H9 (cell line): ENCODE results near the gene LAMB1. TPM values are rescaled to one million over a fixed set of nuclear protein-coding genes. Genes with fewer than 3 reads are reported as not detected.

Experiments used
- DNase-seq: peaks from one replicate; pipeline ENCODE4 v3.0.0-alpha.2; 2017
- H2AFZ ChIP-seq: one replicate; pipeline ENCODE4 v1.6.1; 2013; ENCODE audit warnings: mild to moderate bottlenecking, low read length, control low read depth, moderate library complexity
- H2AK5ac ChIP-seq: 2 replicates; pipeline ENCODE4 v1.6.1; 2013; ENCODE audit warnings: low read length, control low read depth, mixed read lengths; ENCODE audit not compliant: insufficient read length
- H2BK120ac ChIP-seq: one replicate; pipeline ENCODE4 v1.6.1; 2013; ENCODE audit warnings: low read depth, mild to moderate bottlenecking, low read length, control low read depth, inconsistent platforms; ENCODE audit not compliant: poor library complexity, severe bottlenecking
- H2BK12ac ChIP-seq: 2 replicates; pipeline ENCODE4 v1.6.1; 2013; ENCODE audit warnings: low read length, control low read depth, mixed read lengths, low read depth; ENCODE audit not compliant: insufficient read length
- H2BK15ac ChIP-seq: 2 replicates; pipeline ENCODE4 v1.6.1; 2013; ENCODE audit warnings: low read depth, low read length, control low read depth
- H2BK20ac ChIP-seq: one replicate; pipeline ENCODE4 v1.6.1; 2013; ENCODE audit warnings: low read depth, mild to moderate bottlenecking, low read length, control low read depth, inconsistent platforms; ENCODE audit not compliant: poor library complexity, severe bottlenecking
- H2BK5ac ChIP-seq: 2 replicates; pipeline ENCODE4 v1.6.1; 2013; ENCODE audit warnings: low read length, control low read depth, mixed read lengths; ENCODE audit not compliant: insufficient read length
- H3K14ac ChIP-seq: 2 replicates; pipeline ENCODE4 v1.6.1; 2013; ENCODE audit warnings: low read length, control low read depth; ENCODE audit not compliant: insufficient read depth
- H3K18ac ChIP-seq: 2 replicates; pipeline ENCODE4 v1.6.1; 2013; ENCODE audit warnings: low read depth, mild to moderate bottlenecking, mixed read lengths, low read length, control low read depth; ENCODE audit not compliant: insufficient read length
- H3K23ac ChIP-seq: 2 replicates; pipeline ENCODE4 v1.6.1; 2013; ENCODE audit warnings: low read length, control low read depth, mixed read lengths, low read depth; ENCODE audit not compliant: insufficient read length
- H3K23me2 ChIP-seq: 2 replicates; pipeline ENCODE4 v1.6.1; 2013; ENCODE audit warnings: low read depth, mild to moderate bottlenecking, mixed read lengths, low read length, control low read depth; ENCODE audit not compliant: insufficient read length, poor library complexity, severe bottlenecking
- H3K27ac ChIP-seq: 2 replicates; pipeline ENCODE4 v1.5.1; 2013; ENCODE audit warnings: low read length, control low read depth, mixed read lengths, low read depth; ENCODE audit not compliant: insufficient read length
- H3K27me3 ChIP-seq: 2 replicates; pipeline ENCODE4 v1.6.1; 2013; ENCODE audit warnings: low read length, control low read depth, inconsistent platforms; ENCODE audit not compliant: insufficient read depth
- H3K4ac ChIP-seq: 2 replicates; pipeline ENCODE4 v1.6.1; 2013; ENCODE audit warnings: low read depth, mild to moderate bottlenecking, control low read depth, inconsistent platforms, low read length, moderate library complexity
- H3K4me1 ChIP-seq: 2 replicates; pipeline ENCODE4 v1.6.1; 2013; ENCODE audit warnings: low read length, control low read depth, inconsistent platforms; ENCODE audit not compliant: insufficient read depth
- H3K4me2 ChIP-seq: 2 replicates; pipeline ENCODE4 v1.6.1; 2013; ENCODE audit warnings: low read length, control low read depth, mixed read lengths; ENCODE audit not compliant: insufficient read length, insufficient read depth
- H3K56ac ChIP-seq: 2 replicates; pipeline ENCODE4 v1.6.1; 2013; ENCODE audit warnings: low read depth, mild to moderate bottlenecking, mixed read lengths, low read length, control low read depth; ENCODE audit not compliant: insufficient read length
- H3K79me1 ChIP-seq: 2 replicates; pipeline ENCODE4 v1.6.1; 2013; ENCODE audit warnings: low read depth, mild to moderate bottlenecking, moderate library complexity, low read length, control low read depth, inconsistent platforms; ENCODE audit not compliant: insufficient read depth, poor library complexity, severe bottlenecking
- H3K79me2 ChIP-seq: 2 replicates; pipeline ENCODE4 v1.6.1; 2013; ENCODE audit warnings: low read length, control low read depth, inconsistent platforms; ENCODE audit not compliant: insufficient read depth
- H3K9ac ChIP-seq: 2 replicates; pipeline ENCODE4 v1.6.1; 2013; ENCODE audit warnings: low read length, control low read depth, mixed read lengths; ENCODE audit not compliant: insufficient read length; ENCODE audit errors: extremely low read depth
- H3K9me3 ChIP-seq: one replicate; pipeline ENCODE4 v1.6.1; 2013; ENCODE audit warnings: low read depth, low read length, inconsistent platforms; ENCODE audit not compliant: control insufficient read depth
- H3T11ph ChIP-seq: one replicate; pipeline ENCODE4 v1.6.1; 2013; ENCODE audit warnings: mild to moderate bottlenecking, low read length, control low read depth, inconsistent platforms
- H4K20me1 ChIP-seq: one replicate; pipeline ENCODE4 v1.6.1; 2013; ENCODE audit not compliant: control insufficient read depth, insufficient read length, insufficient read depth
- H4K5ac ChIP-seq: 2 replicates; pipeline ENCODE4 v1.6.1; 2013; ENCODE audit warnings: low read depth, mild to moderate bottlenecking, mixed read lengths, low read length, control low read depth; ENCODE audit not compliant: insufficient read length
- H4K8ac ChIP-seq: replicated peaks from 2 replicates; pipeline ENCODE4 v1.6.1; 2013; ENCODE audit warnings: low read length, control low read depth, mixed read lengths, low read depth; ENCODE audit not compliant: insufficient read length
- H4K91ac ChIP-seq: 2 replicates; pipeline ENCODE4 v1.6.1; 2013; ENCODE audit warnings: low read depth, mild to moderate bottlenecking, moderate library complexity, mixed read lengths, low read length, control low read depth; ENCODE audit not compliant: insufficient read length
- H3K27ac Mint-ChIP-seq, 3 experiments: 2 replicates in 2 of 3; 3 replicates in 1 of 3; pipeline ENCODE4 v1.8.0; 2020 to 2021; ENCODE audit warnings: mixed read lengths in 3 of 3, mild to moderate bottlenecking in 1 of 3, moderate library complexity in 1 of 3
- H3K27me3 Mint-ChIP-seq: 2 replicates; pipeline ENCODE4 v1.8.0; 2021; ENCODE audit warnings: low read depth, mild to moderate bottlenecking, moderate library complexity, mixed read lengths
- H3K36me3 Mint-ChIP-seq, 3 experiments: 2 replicates in 2 of 3; 3 replicates in 1 of 3; pipeline ENCODE4 v1.8.0; 2020 to 2021; ENCODE audit warnings: low read depth in 3 of 3, mixed read lengths in 3 of 3; ENCODE audit not compliant: insufficient read depth in 1 of 3
- H3K4me1 Mint-ChIP-seq, 2 experiments: 2 replicates each; pipeline ENCODE4 v1.8.0; 2020; ENCODE audit warnings: mixed read lengths in 2 of 2
- H3K4me3 Mint-ChIP-seq, 2 experiments: 2 replicates in 1 of 2; 3 replicates in 1 of 2; pipeline ENCODE4 v1.8.0; 2020 to 2021; ENCODE audit warnings: mild to moderate bottlenecking in 2 of 2, mixed read lengths in 2 of 2, moderate library complexity in 1 of 2
- H3K9me3 Mint-ChIP-seq, 2 experiments: 2 replicates in 1 of 2; 3 replicates in 1 of 2; pipeline ENCODE4 v1.8.0; 2020; ENCODE audit warnings: mild to moderate bottlenecking in 2 of 2, mixed read lengths in 2 of 2, moderate library complexity in 1 of 2
- CTCF ChIP-seq: fragments of 200-600 bp; sonication (generic); conservative IDR thresholded peaks from 3 replicates; pipeline ENCODE4 v1.8.0; 2021; ENCODE audit warnings: antibody characterized with exemption, mild to moderate bottlenecking
- WGBS: extraction: QIAGEN DNeasy Blood & Tissue Kit; methylation state at CpG from one replicate; pipeline ENCODE4 v1.1.7; 2013; ENCODE audit warnings: missing lambda C conversion rate, low lambda C conversion rate, mixed read lengths; ENCODE audit not compliant: insufficient read length; ENCODE audit errors: extremely low coverage; 5-methylcytosine and 5-hydroxymethylcytosine counted together
- total RNA-seq: library from RNA; stranded (reverse); gene quantifications from 2 replicates; pipeline ENCODE4 v1.2.1, GENCODE V29; 2021

The LAMB1 gene
- total RNA-seq, 1 experiment from 2014 or later = 75.8 TPM

- Histone ChIP-seq H3K23ac (no peak overlapping the region), H3K27me3 (no peaks in the 10 kb centered on the region), H3K4me1 (no peaks in the 10 kb centered on the region), H4K5ac (no peak overlapping the region), H3K79me2 (no peaks in the 10 kb centered on the region), H2BK120ac (no peak overlapping the region), H2AFZ (no peak overlapping the region), H3K14ac (no peak overlapping the region), H3K23me2 (no peaks in the 10 kb centered on the region), H4K20me1 (peaks cover 3% of the 10 kb centered on the region), H4K91ac (no peak overlapping the region), H3K4ac (no peak overlapping the region), H3K79me1 (no peaks in the 10 kb centered on the region), H3K18ac (no peak overlapping the region), H3T11ph (no peak overlapping the region), H3K9ac (no peak overlapping the region), H4K8ac (no peak overlapping the region), H2BK15ac (no peak overlapping the region), H3K4me2 (no peak overlapping the region), H2AK5ac (no peak overlapping the region), H2BK12ac (peak overlapping the region; percentile 30), H2BK5ac (no peak overlapping the region), H3K27ac (no peak overlapping the region), H2BK20ac (no peak overlapping the region), H3K9me3 (no peaks in the 10 kb centered on the region), H3K56ac (no peak overlapping the region)
- H3K4me3 Mint-ChIP-seq = no peak overlapping the region
- H3K4me1 Mint-ChIP-seq = peaks cover 29 to 36% of the 10 kb centered on the region in 2 experiments
- H3K9me3 Mint-ChIP-seq = no peaks in the 10 kb centered on the region
- no peaks in the 10 kb centered on the region for H3K27me3 Mint-ChIP-seq
- peaks cover 2 to 60% (median 36%) of the 10 kb centered on the region in 3 experiments; a peak in 6 of 7 replicates for H3K36me3 Mint-ChIP-seq
- no peak for TF ChIP-seq CTCF
- WGBS = no CpG with 5 or more reads among the region's 16 CpGs
- peak overlapping the region in 1 of 3 experiments; percentile 80; a peak in 2 of 7 replicates for H3K27ac Mint-ChIP-seq
- no peak for DNase-seq
Observed at GRCh38 chr7:107939573-107940489, 63.1 kb downstream of the LAMB1 start.
